ENCODE measurements around the gene ABCC10. TPM values are rescaled to one million over a fixed set of nuclear protein-coding genes. Genes with fewer than 3 reads are reported as not detected.

Gene ABCC10
- total RNA-seq, 1 donor from 2014 or later, result 55.8 TPM

GRCh38 chr6:43394982-43395381 is 32.4 kb upstream of the ABCC10 start:
- no peak for DNase-seq (ENCODE audit: low spot score in 2 of 2, unreplicated experiment in 2 of 2)
- Mint-ChIP-seq H3K4me1 (peaks cover 58% of the 10 kb centered on the region), H3K9me3 (no peaks in the 10 kb centered on the region), H3K27me3 (ENCODE audit: low read depth) (no peaks in the 10 kb centered on the region), H3K4me3 (no peak overlapping the region), H3K36me3 (no peaks in the 10 kb centered on the region), H3K27ac (no peak overlapping the region)
- no peak for TF ChIP-seq CTCF (IDR thresholded peaks at IDR 0.05; ENCODE audit: unreplicated experiment)

- DNase-seq (ENCODE audit: low spot score in 2 of 2, unreplicated experiment in 2 of 2), result no peak
- peak overlapping the region; percentile 38 for H3K27ac Mint-ChIP-seq
- H3K4me3 Mint-ChIP-seq, result no peak overlapping the region
- H3K9me3 Mint-ChIP-seq, result no peaks in the 10 kb centered on the region
- TF ChIP-seq CTCF (IDR thresholded peaks at IDR 0.05; ENCODE audit: unreplicated experiment), result no peak
- H3K36me3 Mint-ChIP-seq, result no peaks in the 10 kb centered on the region
- peaks cover 52% of the 10 kb centered on the region for H3K4me1 Mint-ChIP-seq
- H3K27me3 Mint-ChIP-seq (ENCODE audit: low read depth), result no peaks in the 10 kb centered on the region
Observed at GRCh38 chr6:43395776-43396175, 31.6 kb upstream of the ABCC10 start.

GRCh38 chr6:43396408-43397149 is 30.8 kb upstream of the ABCC10 start:
- H3K4me3 Mint-ChIP-seq, result no peak overlapping the region
- H3K27me3 Mint-ChIP-seq (ENCODE audit: low read depth), result no peaks in the 10 kb centered on the region
- no peak for DNase-seq (ENCODE audit: low spot score in 2 of 2, unreplicated experiment in 2 of 2)
- no peak for TF ChIP-seq CTCF (IDR thresholded peaks at IDR 0.05; ENCODE audit: unreplicated experiment)
- H3K4me1 Mint-ChIP-seq, result peaks cover 44% of the 10 kb centered on the region
- H3K36me3 Mint-ChIP-seq, result no peaks in the 10 kb centered on the region
- no peaks in the 10 kb centered on the region for H3K9me3 Mint-ChIP-seq
- peak overlapping the region; percentile 76 for H3K27ac Mint-ChIP-seq

DNA sequence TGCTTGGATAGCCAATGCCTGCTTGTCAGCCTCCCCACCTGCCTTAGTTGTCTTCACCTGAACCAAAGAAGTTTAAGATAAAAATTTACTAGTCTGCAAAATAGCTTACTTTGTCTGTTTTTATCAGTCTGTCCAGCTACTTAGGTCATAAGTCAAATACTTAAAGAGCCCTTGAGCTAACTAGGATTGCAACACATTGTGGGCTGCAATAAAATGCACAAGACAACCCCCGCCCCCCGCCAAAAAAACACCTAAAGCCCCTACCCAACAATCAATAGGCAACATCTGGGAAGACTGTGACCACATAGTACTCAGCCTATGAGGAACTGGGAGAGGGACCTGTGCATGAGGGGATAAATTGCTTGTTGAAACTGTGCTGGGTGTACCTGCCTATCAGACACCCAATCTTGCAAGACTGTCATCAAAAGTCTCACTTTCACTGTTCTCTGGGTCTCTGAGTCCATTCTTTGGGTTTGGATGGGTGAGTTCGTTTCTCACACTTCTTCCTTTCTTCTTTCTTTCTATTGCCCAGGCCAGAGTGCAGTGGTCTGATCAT is 27.3 kb upstream of the ABCC10 start:
- Mint-ChIP-seq H3K4me1 (peaks cover 16% of the 10 kb centered on the region), H3K4me3 (no peak overlapping the region), H3K27ac (no peak overlapping the region), H3K9me3 (no peaks in the 10 kb centered on the region), H3K36me3 (no peaks in the 10 kb centered on the region), H3K27me3 (ENCODE audit: low read depth) (no peaks in the 10 kb centered on the region)
- no peak for DNase-seq (ENCODE audit: low spot score in 2 of 2, unreplicated experiment in 2 of 2)
- TF ChIP-seq CTCF (IDR thresholded peaks at IDR 0.05; ENCODE audit: unreplicated experiment), result no peak

GRCh38 chr6:43401730-43402129 is 25.6 kb upstream of the ABCC10 start:
- peaks cover 1% of the 10 kb centered on the region for H3K4me1 Mint-ChIP-seq
- no peaks in the 10 kb centered on the region for H3K27me3 Mint-ChIP-seq (ENCODE audit: low read depth)

More at GRCh38 chr6:43401730-43402129, 25.6 kb upstream of the ABCC10 start:
- Mint-ChIP-seq H3K4me3 (no peak overlapping the region), H3K27ac (no peak overlapping the region), H3K9me3 (peaks cover 5% of the 10 kb centered on the region), H3K36me3 (peaks cover 8% of the 10 kb centered on the region)
- no peak for TF ChIP-seq CTCF (IDR thresholded peaks at IDR 0.05; ENCODE audit: unreplicated experiment)
- DNase-seq (ENCODE audit: low spot score in 2 of 2, unreplicated experiment in 2 of 2), result no peak

All from mesothelial cell of epicardium (in vitro differentiated cells).